Stimulated activated CD4-positive, alpha-beta T cell treated with anti-CD3 and anti-CD28 coated beads, Interleukin-1b, Interleukin-23, amount 100 ng/mL, for 48 hours (primary cell): ENCODE data around the gene ANKRD18A.

Experiments used
- DNase-seq: peaks from one replicate; pipeline ENCODE4 v3.0.0-alpha.2; 2020

The ANKRD18A gene

DNA sequence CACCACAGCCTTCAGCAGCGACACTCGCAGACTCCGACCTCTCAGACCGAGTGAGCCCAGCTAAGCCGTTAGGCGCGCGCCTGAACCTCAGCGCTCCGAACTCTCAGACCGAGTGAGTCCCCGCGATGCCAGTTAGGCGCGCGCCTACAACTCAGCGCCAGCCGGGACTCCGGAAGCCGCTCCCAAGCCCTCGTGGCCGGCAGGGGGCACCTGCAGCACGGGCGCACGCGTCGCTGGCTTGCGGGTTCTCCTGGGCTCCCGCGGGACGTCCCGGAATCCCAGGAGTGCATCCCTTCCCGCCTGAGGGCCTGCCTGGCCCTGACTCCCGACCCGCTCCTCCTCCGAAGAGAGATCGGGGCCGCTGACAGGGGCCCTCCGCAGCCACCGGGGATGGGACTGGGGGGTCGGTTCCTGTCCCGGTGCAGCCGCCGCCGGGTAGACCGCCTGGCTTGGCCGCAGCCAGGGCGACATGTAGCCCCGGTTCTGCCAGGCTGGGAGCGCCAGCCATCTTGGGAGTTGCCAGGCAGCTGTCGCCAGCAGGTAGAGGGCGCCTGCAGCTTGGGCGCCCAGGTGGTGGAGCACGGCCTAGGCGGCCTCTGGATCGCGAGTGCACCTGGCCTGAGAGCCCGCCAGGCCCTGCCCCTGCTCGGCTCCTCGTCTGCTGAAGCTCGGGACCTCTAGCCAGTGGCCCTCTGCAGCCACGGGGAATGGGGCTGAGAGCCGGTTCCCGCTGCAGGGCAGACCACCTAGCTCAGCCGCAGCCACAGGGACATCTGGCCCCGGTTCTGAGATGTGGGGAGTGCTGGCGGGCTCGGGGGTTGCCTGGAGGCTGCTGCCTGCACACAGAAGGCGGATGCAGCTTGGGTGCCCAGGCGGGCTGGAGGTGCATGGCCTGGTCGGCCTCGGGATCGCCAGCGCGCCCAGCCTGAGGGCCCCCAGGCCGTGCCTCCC lies at the start of gene ANKRD18A:
TSS of gene ANKRD18A (minus strand) at position 114 of the 951 bp plus-strand sequence. CDS start 311 bp downstream, outside the sequence.
- peak; percentile 86 for DNase-seq

DNA sequence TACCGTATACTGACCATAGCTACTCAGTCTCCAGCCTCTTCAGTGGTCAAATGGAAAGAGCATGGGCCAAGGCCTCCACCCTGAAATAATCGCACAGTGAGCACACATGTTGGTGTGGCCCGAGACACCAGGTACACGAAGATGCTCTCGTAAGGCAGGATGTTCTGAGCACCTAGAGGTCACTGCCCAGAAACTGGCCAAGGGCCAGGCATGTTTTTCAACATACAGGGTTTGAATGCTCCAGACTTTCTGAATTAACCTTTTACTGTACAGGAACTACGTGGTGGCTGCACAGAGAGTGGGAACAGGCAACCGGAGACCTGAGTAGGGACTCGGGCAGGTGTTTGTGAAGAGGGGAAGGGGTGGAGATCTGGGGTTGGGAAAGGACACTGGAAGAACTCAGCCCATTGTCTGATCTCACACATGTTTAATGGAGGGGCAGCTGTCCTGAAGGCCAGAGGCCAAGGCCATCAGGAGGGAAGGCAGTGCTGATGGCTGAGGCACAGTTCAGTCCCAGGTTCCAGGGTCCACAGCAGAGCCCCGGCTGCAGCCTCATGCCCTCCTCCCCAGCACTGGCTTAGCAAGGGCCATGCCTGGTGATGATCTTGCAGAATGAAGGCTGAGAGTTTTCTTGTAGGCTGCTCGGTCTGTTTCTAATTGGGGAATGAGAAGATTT lies 48.5 kb upstream of the ANKRD18A start:
- DNase-seq: no peak

- DNase-seq: no peak
Measured at GRCh38 chr9:38662763-38663593, 42.6 kb upstream of the ANKRD18A start.

- DNase-seq: no peak
Measured at GRCh38 chr9:38659538-38659937, 39.1 kb upstream of the ANKRD18A start.

DNA sequence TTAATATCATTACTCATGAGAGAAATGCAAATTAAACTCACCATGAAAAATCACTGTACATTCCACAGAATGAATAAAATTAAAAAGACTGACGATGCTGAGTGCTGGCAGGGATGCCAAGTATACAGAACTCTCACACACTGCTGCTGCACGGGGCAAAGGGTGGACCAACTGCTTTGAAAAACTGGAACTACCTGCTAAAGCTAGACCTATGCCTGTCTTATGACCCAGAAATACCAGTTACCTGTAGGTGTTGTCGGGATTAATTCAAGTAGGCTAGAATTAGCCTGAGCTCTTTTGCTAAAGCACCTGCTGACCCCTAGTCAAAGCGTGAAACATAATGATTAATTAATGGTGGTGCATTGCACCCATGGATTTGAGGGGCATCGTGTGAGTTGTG lies 36.5 kb upstream of the ANKRD18A start:
- DNase-seq: no peak

DNA sequence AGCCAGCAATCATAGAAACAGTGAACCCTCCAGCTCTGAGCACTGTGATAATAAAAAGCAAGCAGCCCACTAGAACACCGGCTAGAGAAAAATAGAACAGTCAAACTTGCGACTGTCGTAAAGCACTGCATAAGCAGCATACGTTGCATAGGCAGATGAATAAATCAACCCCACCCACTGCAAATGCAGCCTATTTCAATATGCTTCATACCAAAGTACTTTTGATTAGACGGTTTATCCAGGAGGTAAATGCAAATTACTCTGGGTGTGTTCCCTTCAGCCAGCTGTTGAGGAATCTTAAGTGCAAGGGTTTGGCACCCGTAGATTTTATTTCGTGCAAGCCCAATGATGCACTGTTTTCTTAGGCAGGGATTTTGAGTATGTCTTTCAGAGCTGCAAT lies 32.1 kb upstream of the ANKRD18A start:
- DNase-seq: no peak

- DNase-seq: no peak
Measured at GRCh38 chr9:38652044-38652443, 31.6 kb upstream of the ANKRD18A start.

- DNase-seq: no peak
Measured at GRCh38 chr9:38651400-38652042, 31.1 kb upstream of the ANKRD18A start.

DNA sequence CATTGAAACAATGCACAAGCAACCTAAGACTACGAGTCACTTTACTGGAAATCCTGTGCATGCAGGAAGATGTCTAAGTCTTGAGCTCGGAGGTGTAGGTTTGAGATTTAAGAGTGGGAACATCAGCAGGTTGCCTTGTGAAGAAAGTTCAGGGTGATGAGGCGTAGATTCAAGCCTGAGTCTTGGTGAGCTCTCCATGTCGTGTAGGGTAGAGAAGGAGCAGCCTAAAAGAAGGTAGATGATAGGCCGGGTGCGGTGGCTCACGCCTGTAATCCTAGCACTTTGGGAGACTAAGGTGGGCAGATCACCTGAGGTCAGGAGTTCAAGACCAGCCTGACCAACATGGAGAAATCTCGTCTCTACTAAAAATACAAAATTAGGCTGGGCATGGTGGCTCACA lies 30.2 kb upstream of the ANKRD18A start:
- DNase-seq: no peak

DNA sequence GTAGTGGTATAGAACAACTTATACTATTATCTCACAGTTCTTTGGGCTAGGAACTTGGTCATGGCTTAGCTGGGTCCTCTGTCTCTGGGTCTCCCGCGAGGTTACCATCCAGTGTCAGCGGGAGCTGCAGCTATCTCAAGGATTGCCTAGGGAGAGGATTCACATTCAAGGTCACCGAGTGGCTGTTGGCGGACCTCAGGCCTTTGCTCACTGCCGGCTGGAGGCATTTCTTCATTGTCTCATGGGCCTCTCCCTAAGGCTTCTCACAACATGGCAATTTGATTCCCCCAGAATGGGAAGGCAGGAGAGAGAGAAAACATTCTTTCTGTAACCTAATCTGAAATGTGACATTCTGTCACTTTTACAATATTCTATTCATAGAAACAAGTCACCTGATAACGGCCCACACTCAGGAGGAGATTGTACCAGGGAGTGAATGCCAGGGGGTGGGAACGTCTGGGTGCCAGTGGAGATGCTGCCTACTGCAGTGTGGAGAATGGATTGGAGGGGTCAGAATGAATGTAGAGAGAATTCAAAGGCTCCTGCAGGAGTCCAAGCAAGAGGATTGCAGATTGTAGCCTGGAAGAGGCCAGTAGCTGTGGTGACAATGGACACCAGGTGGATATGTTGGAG lies 29.5 kb upstream of the ANKRD18A start:
- DNase-seq: no peak

- DNase-seq: no peak
Measured at GRCh38 chr9:38644601-38645000, 24.2 kb upstream of the ANKRD18A start.

- no peak for DNase-seq
Measured at GRCh38 chr9:38643815-38644173, 23.4 kb upstream of the ANKRD18A start.

- DNase-seq: no peak
Measured at GRCh38 chr9:38642951-38643814, 22.8 kb upstream of the ANKRD18A start.

GRCh38 chr9:38641985-38642864 lies 21.8 kb upstream of the ANKRD18A start:
- no peak for DNase-seq

DNA sequence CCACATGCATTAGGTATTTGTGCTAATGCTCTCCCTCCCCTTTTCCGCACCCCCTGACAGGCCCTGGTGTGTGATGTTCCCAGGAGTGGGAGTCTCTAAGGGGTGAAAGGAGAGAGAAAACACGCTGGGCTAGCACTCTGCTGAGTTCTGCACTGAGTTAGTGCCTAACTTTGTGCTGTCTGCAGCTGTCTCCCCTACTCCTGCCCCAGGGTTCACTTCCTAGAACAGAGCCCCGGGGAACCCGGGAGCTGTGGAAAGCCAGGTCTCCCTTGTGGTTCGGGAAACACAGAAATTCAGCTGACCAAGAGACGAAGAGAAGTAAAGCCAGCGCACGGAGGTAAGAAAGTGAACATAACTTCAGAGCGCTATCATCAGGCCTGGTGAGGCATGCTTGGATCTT lies 20.7 kb upstream of the ANKRD18A start:
- DNase-seq: no peak

DNA sequence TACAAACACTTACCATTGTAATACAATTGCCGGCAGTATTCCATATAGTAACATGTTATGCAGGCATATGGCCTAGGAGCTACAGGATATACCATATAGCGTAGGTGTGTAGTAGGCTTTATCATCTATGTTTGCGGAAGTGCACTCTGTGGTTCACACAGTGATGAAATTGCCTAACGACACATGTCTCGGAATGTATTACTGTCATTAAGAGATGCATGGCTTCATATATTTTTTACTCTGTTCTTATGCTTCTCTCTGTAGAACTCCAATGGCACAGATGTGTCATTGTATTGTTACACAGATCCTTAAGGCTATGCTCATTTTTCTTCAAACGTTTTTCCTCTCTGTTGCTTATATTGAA lies 19.2 kb upstream of the ANKRD18A start:
- no peak for DNase-seq

- no peak for DNase-seq
Measured at GRCh38 chr9:38638881-38639576, 18.6 kb upstream of the ANKRD18A start.

GRCh38 chr9:38634315-38634714 lies 13.9 kb upstream of the ANKRD18A start:
- no peak for DNase-seq

DNA sequence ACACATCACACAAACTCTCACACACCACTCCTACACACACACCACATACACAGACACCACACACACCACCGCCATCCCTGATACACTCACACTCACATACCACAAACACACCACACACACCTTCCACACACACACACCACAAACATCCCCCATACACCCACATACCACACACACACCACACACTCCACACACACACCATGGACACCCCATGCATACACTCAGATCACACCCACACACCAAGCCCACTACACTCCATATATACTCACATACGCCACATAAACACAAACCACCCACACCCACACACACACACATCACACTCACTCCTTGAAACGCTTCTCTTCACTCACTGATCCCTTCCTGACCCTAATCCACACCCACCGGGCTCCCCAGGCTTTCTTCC lies 9.1 kb upstream of the ANKRD18A start:
- DNase-seq: no peak

DNA sequence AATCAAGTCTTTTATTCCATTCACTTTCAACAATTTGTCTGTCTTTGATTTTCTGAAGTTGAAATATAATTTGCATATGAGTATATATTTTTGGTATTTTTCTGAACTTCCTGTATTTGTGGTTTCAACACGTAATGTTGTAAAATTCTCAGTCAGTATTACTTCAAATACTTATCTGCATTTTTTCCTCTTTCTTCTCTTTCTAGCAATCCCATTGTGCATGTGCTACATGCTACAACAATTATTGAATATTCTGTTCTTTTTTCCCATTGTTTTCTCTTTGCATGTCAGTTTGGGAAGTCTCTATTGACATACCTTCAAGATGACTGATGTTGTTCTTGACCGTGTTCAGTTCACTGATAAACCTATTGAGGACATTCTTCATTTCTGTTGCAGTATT lies 5.6 kb upstream of the ANKRD18A start:
- DNase-seq: no peak
